HepG2 (cell line): ENCODE measurements around the gene TMEM14B. TPM values are rescaled to one million over a fixed set of nuclear protein-coding genes. Genes with fewer than 3 reads are reported as not detected.
A peak's percentile ranks its signal among the peaks of the same experiment; 100 is the strongest.

ENCODE experiments used
- ARHGAP35 ChIP-seq: sonication (generic); formaldehyde crosslinking; IDR thresholded peaks from 2 replicates; pipeline ENCODE4 v1.9.0; 2022; ENCODE audit warnings: mild to moderate bottlenecking, inconsistent platforms, moderate library complexity, missing genetic modification reagents, borderline replicate concordance
- ARID5B ChIP-seq: IDR thresholded peaks from 2 replicates; pipeline ENCODE4 v1.4.0; 2020; ENCODE audit warnings: mild to moderate bottlenecking, missing genetic modification reagents
- CEBPG ChIP-seq: IDR thresholded peaks from 2 replicates; pipeline ENCODE4 v1.6.1; 2016
- FOXA1 ChIP-seq, 2 experiments: fragments of 450-650 bp in 1 of 2; sonication (generic) in 1 of 2; formaldehyde crosslinking in 1 of 2; IDR thresholded peaks; 2 replicates each; pipeline versions ENCODE4 v1.4.0 to v1.6.1; 2016 to 2020; ENCODE audit warnings: missing genetic modification reagents in 1 of 2
- GATA4 ChIP-seq: sonication (generic); IDR thresholded peaks from 2 replicates; pipeline ENCODE4 v1.6.1; 2016; ENCODE audit warnings: antibody characterized with exemption, low read depth, borderline replicate concordance
- KDM5B ChIP-seq: sonication (generic); formaldehyde crosslinking; IDR thresholded peaks from 2 replicates; pipeline ENCODE4 v1.4.0; 2020; ENCODE audit warnings: missing genetic modification reagents, mild to moderate bottlenecking, borderline replicate concordance
- MYC ChIP-seq: sonication (generic); formaldehyde crosslinking; IDR thresholded peaks from 2 replicates; pipeline ENCODE4 v1.9.0; 2021; ENCODE audit warnings: missing genetic modification reagents, borderline replicate concordance
- NFRKB ChIP-seq: fragments of 450-650 bp; IDR thresholded peaks from 2 replicates; pipeline ENCODE4 v1.6.1; 2017
- POGZ ChIP-seq: sonication (generic); formaldehyde crosslinking; IDR thresholded peaks from 2 replicates; pipeline ENCODE4 v1.4.0; 2020; ENCODE audit warnings: mild to moderate bottlenecking, missing genetic modification reagents
- PPARG ChIP-seq: conservative IDR thresholded peaks from 2 replicates; pipeline ENCODE4 v1.6.1; 2016; ENCODE audit warnings: missing biosample characterization, missing genetic modification reagents
- RARA ChIP-seq: IDR thresholded peaks from 2 replicates; pipeline ENCODE4 v1.6.1; 2016; ENCODE audit warnings: missing genetic modification reagents, missing compliant biosample characterization
- SAP130 ChIP-seq: IDR thresholded peaks from 2 replicates; pipeline ENCODE4 v1.6.1; 2016; ENCODE audit warnings: low read depth
- WIZ ChIP-seq: sonication (generic); formaldehyde crosslinking; IDR thresholded peaks from 2 replicates; pipeline ENCODE4 v1.5.1; 2020; ENCODE audit warnings: mild to moderate bottlenecking, missing genetic modification reagents
- YY1 ChIP-seq: IDR thresholded peaks from 2 replicates; pipeline ENCODE4 v1.6.1; 2011; ENCODE audit warnings: low read length, low read depth, moderate library complexity, mild to moderate bottlenecking; ENCODE audit not compliant: insufficient read depth, insufficient replicate concordance
- ZFP1 ChIP-seq: IDR thresholded peaks from 2 replicates; pipeline ENCODE4 v1.6.1; 2016
- ZFP91 ChIP-seq: sonication (generic); formaldehyde crosslinking; IDR thresholded peaks from 2 replicates; pipeline ENCODE4 v1.9.0; 2022; ENCODE audit warnings: missing genetic modification reagents, mild to moderate bottlenecking, borderline replicate concordance
- ZNF234 ChIP-seq: sonication (generic); formaldehyde crosslinking; conservative IDR thresholded peaks from 2 replicates; pipeline ENCODE4 v1.5.1; 2020; ENCODE audit warnings: mild to moderate bottlenecking, missing genetic modification reagents
- ZNF569 ChIP-seq: sonication (generic); formaldehyde crosslinking; IDR thresholded peaks from 2 replicates; pipeline ENCODE4 v1.5.0; 2020; ENCODE audit warnings: mild to moderate bottlenecking, missing genetic modification reagents, moderate library complexity, borderline replicate concordance
- ZNF598 ChIP-seq: sonication (generic); formaldehyde crosslinking; IDR thresholded peaks from 2 replicates; pipeline ENCODE4 v1.5.1; 2020; ENCODE audit warnings: mild to moderate bottlenecking, missing genetic modification reagents, borderline replicate concordance
- ZSCAN29 ChIP-seq: sonication (generic); formaldehyde crosslinking; conservative IDR thresholded peaks from 2 replicates; pipeline ENCODE4 v1.4.0; 2020; ENCODE audit warnings: mild to moderate bottlenecking, missing genetic modification reagents
- polyA plus RNA-seq, 8 experiments: library from polyadenylated mRNA; depleted of rRNA in 3 of 8; stranded (reverse) in 7 of 8; unstranded in 1 of 8; fragments of >200 nt; fragmentation: Illumina TruSeq in 4 of 8; extraction: Trizol in 4 of 8; gene quantifications; 2 replicates each; pipeline versions ENCODE4 v1.2.1 to v1.2.3, GENCODE V29; 2011 to 2016; ENCODE audit warnings: low read depth in 4 of 8, missing spikeins in 1 of 8, mixed read lengths in 1 of 8; ENCODE audit not compliant: insufficient read depth in 1 of 8
- total RNA-seq, 5 experiments: library from RNA; depleted of rRNA; stranded (reverse); fragments of >200 nt; fragmentation: Illumina TruSeq; extraction: Trizol; gene quantifications; 2 replicates each; pipeline ENCODE4 v1.2.3, GENCODE V29; 2016; ENCODE audit warnings: low read depth in 1 of 5
- TF ChIP-seq, protein P1 (sequence below): sonication (generic); formaldehyde crosslinking; IDR thresholded peaks from 2 replicates; pipeline ENCODE4 v1.4.0; 2020; ENCODE audit warnings: missing genetic modification reagents; ENCODE audit errors: not compliant biosample characterization
- TF ChIP-seq, protein P2 (sequence below): IDR thresholded peaks from 2 replicates; pipeline ENCODE4 v1.6.1; 2016; ENCODE audit warnings: low read depth
- TF ChIP-seq, protein P3 (sequence below): sonication (generic); formaldehyde crosslinking; conservative IDR thresholded peaks from 2 replicates; pipeline ENCODE4 v1.8.1; 2023; ENCODE audit warnings: missing genetic modification reagents

The TMEM14B gene
- total and polyA plus RNA-seq, 2 of the 13 experiments (the other 11 are each of a cell fraction or from before 2014, with no cell fraction given), result 133 to 200 TPM

- no peak for TF ChIP-seq YY1
- TF ChIP-seq, protein P1, sequence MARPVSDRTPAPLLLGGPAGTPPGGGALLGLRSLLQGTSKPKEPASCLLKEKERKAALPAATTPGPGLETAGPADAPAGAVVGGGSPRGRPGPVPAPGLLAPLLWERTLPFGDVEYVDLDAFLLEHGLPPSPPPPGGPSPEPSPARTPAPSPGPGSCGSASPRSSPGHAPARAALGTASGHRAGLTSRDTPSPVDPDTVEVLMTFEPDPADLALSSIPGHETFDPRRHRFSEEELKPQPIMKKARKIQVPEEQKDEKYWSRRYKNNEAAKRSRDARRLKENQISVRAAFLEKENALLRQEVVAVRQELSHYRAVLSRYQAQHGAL (CRISPR knock-in tag), result no peak
- TF ChIP-seq CEBPG (CRISPR knock-in tag), result peak; percentile 50
- no peak for TF ChIP-seq ZFP1
- no peak for TF ChIP-seq GATA4
- TF ChIP-seq WIZ, result no peak
- no peak for TF ChIP-seq ZNF234
- TF ChIP-seq ZNF598 (CRISPR knock-in tag), result no peak
- TF ChIP-seq FOXA1 (IDR thresholded peaks at IDR 0.05), result 0 out of 2 replicates have a peak, but pooled peaks have one; percentile 16
- peak; percentile 83 for TF ChIP-seq FOXA1 (CRISPR knock-in tag; IDR thresholded peaks at IDR 0.05)
- no peak for TF ChIP-seq ZFP91 (CRISPR knock-in tag)
- no peak; the same call in 1 of the 2 replicates for TF ChIP-seq POGZ (CRISPR knock-in tag)
- no peak for TF ChIP-seq ZNF569 (CRISPR knock-in tag)
- TF ChIP-seq MYC (CRISPR knock-in tag), result no peak
- no peak for TF ChIP-seq KDM5B (CRISPR knock-in tag)
- no peak for TF ChIP-seq ZSCAN29 (CRISPR knock-in tag)
- TF ChIP-seq, protein P2, sequence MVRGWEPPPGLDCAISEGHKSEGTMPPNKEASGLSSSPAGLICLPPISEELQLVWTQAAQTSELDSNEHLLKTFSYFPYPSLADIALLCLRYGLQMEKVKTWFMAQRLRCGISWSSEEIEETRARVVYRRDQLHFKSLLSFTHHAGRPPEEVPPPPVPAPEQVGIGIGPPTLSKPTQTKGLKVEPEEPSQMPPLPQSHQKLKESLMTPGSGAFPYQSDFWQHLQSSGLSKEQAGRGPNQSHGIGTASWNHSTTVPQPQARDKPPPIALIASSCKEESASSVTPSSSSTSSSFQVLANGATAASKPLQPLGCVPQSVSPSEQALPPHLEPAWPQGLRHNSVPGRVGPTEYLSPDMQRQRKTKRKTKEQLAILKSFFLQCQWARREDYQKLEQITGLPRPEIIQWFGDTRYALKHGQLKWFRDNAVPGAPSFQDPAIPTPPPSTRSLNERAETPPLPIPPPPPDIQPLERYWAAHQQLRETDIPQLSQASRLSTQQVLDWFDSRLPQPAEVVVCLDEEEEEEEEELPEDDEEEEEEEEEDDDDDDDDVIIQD, result peak; percentile 83; the same call in 1 of the 2 replicates
- no peak for TF ChIP-seq NFRKB
- TF ChIP-seq RARA (CRISPR knock-in tag), result no peak
- peak; percentile 28; the same call in 1 of the 2 replicates for TF ChIP-seq SAP130 (CRISPR knock-in tag)
- no peak for TF ChIP-seq PPARG (CRISPR knock-in tag)
- TF ChIP-seq ARID5B (CRISPR knock-in tag), result no peak; the same call in 1 of the 2 replicates
- no peak for TF ChIP-seq ARHGAP35 (CRISPR knock-in tag)
- TF ChIP-seq, protein P3, sequence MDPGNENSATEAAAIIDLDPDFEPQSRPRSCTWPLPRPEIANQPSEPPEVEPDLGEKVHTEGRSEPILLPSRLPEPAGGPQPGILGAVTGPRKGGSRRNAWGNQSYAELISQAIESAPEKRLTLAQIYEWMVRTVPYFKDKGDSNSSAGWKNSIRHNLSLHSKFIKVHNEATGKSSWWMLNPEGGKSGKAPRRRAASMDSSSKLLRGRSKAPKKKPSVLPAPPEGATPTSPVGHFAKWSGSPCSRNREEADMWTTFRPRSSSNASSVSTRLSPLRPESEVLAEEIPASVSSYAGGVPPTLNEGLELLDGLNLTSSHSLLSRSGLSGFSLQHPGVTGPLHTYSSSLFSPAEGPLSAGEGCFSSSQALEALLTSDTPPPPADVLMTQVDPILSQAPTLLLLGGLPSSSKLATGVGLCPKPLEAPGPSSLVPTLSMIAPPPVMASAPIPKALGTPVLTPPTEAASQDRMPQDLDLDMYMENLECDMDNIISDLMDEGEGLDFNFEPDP (CRISPR knock-in tag), result no peak
Measured at GRCh38 chr6:10800810-10801209, 53.2 kb downstream of the TMEM14B start (continued).
